Heart left ventricle (tissue), 16 donors: Measurements from ENCODE around the gene DGKB. TPM values are rescaled to one million over a fixed set of nuclear protein-coding genes. Genes with fewer than 3 reads are reported as not detected.

Source experiments
- ATAC-seq, 4 donors: fragments of 200-7000 bp; cut with Tn5 transposase; one replicate each; pipeline ENCODE4 v1.9.1; 2020 to 2022; ENCODE audit warnings: moderate library complexity in 4 of 4, mild to moderate bottlenecking in 3 of 4, moderate number of reproducible peaks in 1 of 4
- DNase-seq, 5 donors: peaks; one replicate each; pipeline ENCODE4 v3.0.0-alpha.2; 2020
- H3K27ac ChIP-seq, 12 donors: fragments of 200-600 bp; sonication (generic) in 4 of 12; one replicate each; pipeline versions ENCODE4 v1.5.0 to v1.8.0; 2016 to 2022; ENCODE audit warnings: mild to moderate bottlenecking in 2 of 12
- H3K27me3 ChIP-seq, 9 donors: fragments of 200-600 bp; sonication (generic) in 2 of 9; one replicate each; pipeline versions ENCODE4 v1.5.1 to v1.8.0; 2016 to 2022; ENCODE audit warnings: mild to moderate bottlenecking in 3 of 9
- H3K36me3 ChIP-seq, 9 donors: fragments of 200-600 bp; sonication (generic) in 2 of 9; one replicate each; pipeline versions ENCODE4 v1.5.0 to v1.8.0; 2018 to 2022; ENCODE audit warnings: mild to moderate bottlenecking in 2 of 9
- H3K4me1 ChIP-seq, 12 donors: fragments of 200-600 bp; sonication (generic) in 4 of 12; one replicate each; pipeline versions ENCODE4 v1.5.0 to v1.8.0; 2016 to 2022; ENCODE audit warnings: mild to moderate bottlenecking in 3 of 12
- H3K4me3 ChIP-seq, 12 donors: fragments of 200-600 bp; sonication (generic) in 4 of 12; one replicate each; pipeline versions ENCODE4 v1.5.0 to v1.8.0; 2017 to 2022; ENCODE audit warnings: mild to moderate bottlenecking in 9 of 12, moderate library complexity in 4 of 12
- H3K9me3 ChIP-seq, 12 donors: fragments of 200-600 bp; sonication (generic) in 4 of 12; one replicate each; pipeline versions ENCODE4 v1.5.0 to v1.8.0; 2016 to 2022; ENCODE audit warnings: mild to moderate bottlenecking in 1 of 12
- POLR2A ChIP-seq, 2 donors: fragments of 450-650 bp; IDR thresholded peaks; one replicate each; pipeline ENCODE4 v1.6.1; 2017; ENCODE audit warnings: antibody characterized with exemption in 2 of 2, mild to moderate bottlenecking in 2 of 2, moderate library complexity in 2 of 2
- WGBS, 4 donors: extraction: QIAGEN DNeasy Blood & Tissue Kit in 2 of 4; methylation state at CpG; one replicate each; pipeline versions ENCODE4 v1.1.5 to v1.1.7; 2013 to 2018; 5-methylcytosine and 5-hydroxymethylcytosine counted together
- intact Hi-C, 10 donors: fragments of 100-400 bp; cut with DNase I; formaldehyde crosslinking; loops; one replicate each; pipeline versions ENCODE4 v1.11.1 to v1.14.2; 2022
- polyA plus RNA-seq, 2 donors: library from polyadenylated mRNA; stranded (reverse); fragments of 200-250 nt; gene quantifications; one replicate each; pipeline ENCODE4 v1.2.3, GENCODE V29; 2013
- total RNA-seq, 9 donors: library from RNA; depleted of rRNA in 2 of 9; stranded (reverse); fragments of >200 nt in 2 of 9; fragmentation: NEBNext Ultra II Directional in 3 of 9; extraction: Animal tissue kit (Norgen Biotek cat#: 25700) in 3 of 9; gene quantifications; one replicate each; pipeline versions ENCODE4 v1.1.0 to v1.2.4, GENCODE V29; 2016 to 2023
- TF ChIP-seq, protein P1 (sequence below), 12 donors: fragments of 200-600 bp; sonication (generic) in 4 of 12; IDR thresholded peaks; one replicate each; pipeline versions ENCODE4 v1.5.0 to v1.8.0; 2018 to 2022; ENCODE audit warnings: antibody characterized with exemption in 12 of 12, mild to moderate bottlenecking in 5 of 12
- donor health status: ischemic (EF 13 %, LVEDD 7.1; RV severe dilation, severe dysfunction).
- donor health status: healthy with polysubstance abuse.
- donor health status: DM: no; HTN: yes; CAD: no.
- donor health status: DM: no; HTN: no; CAD: no.
- donor health status: ischemic (EF 25% LVEDD 6.9; RV normal size, moderate dysfunction).
- donor health status: ischemic (EF 25% LVEDD 5.7; RV mildly dilated, moderate dysfunction).
- donor health status: healthy.
- donor health status: DM: yes; HTN: yes; CAD: no.
- donor health status: ischemic (EF 35%, LVEDD 5.7; RV mildly dilated, moderate dysfunction).
- donor health status: nonischemic (EF 11% LVEDD 7.7; RV severe dilation, severe dysfunction).
- donor health status: DM: yes; HTN: yes; CAD: no.
- donor health status: PGD.
- donor health status: ischemic (EF 29% LVEDD 5.4; RV normal size, mild dysfunction).
- donor health status: nonischemic (EF 23%, LVEDD 6.1; RV moderate dilation, normal function).

Gene DGKB
- total and polyA plus RNA-seq, 11 donors: 0.08 to 1.6 (median 0.47) TPM; not detected in 1

DNA sequence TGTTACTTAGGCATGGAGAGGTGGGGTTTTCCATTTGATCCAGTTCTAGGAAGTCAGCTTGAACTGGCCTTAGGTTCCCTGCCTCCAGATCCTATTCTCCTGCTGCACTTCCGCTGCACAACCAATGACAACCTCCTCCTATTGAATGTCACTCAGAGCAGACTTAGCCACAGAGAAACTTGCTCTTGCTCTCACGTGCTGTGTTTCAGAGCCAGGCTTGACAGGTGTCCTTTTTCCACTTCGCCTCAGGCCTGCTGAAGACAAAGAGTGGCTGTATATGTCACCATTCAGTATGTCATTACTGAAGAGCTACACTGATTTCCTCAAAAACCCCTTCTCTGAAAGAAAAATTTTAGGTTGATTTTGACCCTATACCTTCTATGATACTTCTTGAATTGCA is 797.7 kb downstream of the DGKB start:
- Histone ChIP-seq H3K9me3 (peaks cover 0 to 7% (median 0%) of the 10 kb centered on the region in 12 donors), H3K27ac (no peak overlapping the region), H3K4me1 (no peaks in the 10 kb centered on the region), H3K36me3 (no peaks in the 10 kb centered on the region), H3K4me3 (no peak overlapping the region), H3K27me3 (no peaks in the 10 kb centered on the region)
- intact Hi-C loops: no loop called here
- ATAC-seq (no peak), DNase-seq (no peak)
- 57 to 78% (median 72%) methylated on average over 3 of the region's 3 CpGs for WGBS, 4 donors
- TF ChIP-seq, protein P1, sequence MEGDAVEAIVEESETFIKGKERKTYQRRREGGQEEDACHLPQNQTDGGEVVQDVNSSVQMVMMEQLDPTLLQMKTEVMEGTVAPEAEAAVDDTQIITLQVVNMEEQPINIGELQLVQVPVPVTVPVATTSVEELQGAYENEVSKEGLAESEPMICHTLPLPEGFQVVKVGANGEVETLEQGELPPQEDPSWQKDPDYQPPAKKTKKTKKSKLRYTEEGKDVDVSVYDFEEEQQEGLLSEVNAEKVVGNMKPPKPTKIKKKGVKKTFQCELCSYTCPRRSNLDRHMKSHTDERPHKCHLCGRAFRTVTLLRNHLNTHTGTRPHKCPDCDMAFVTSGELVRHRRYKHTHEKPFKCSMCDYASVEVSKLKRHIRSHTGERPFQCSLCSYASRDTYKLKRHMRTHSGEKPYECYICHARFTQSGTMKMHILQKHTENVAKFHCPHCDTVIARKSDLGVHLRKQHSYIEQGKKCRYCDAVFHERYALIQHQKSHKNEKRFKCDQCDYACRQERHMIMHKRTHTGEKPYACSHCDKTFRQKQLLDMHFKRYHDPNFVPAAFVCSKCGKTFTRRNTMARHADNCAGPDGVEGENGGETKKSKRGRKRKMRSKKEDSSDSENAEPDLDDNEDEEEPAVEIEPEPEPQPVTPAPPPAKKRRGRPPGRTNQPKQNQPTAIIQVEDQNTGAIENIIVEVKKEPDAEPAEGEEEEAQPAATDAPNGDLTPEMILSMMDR (IDR thresholded peaks at IDR 0.05): no peak
- no peak for TF ChIP-seq POLR2A (IDR thresholded peaks at IDR 0.05)

DNA sequence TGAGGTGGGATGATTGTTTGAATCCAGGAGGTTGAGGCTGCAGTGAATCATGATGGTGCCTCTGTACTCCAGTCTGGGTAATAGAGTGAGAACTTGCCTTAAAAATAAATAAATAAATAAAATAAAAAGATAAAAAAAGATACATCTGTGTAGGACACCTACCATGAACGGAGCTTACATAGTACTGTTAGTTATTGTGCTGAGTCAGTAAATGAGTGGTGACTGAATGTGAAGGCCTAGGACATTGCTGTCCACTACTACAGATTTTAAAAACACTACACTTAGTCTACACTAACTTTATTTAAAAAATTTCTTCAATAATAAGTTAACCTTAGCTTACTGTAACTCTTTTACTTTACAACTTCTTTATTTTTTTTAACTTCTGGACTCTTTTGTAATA is 806.4 kb downstream of the DGKB start:
- TF ChIP-seq, protein P1 (IDR thresholded peaks at IDR 0.05): no peak
- TF ChIP-seq POLR2A (IDR thresholded peaks at IDR 0.05): no peak
- Histone ChIP-seq H3K27ac (no peak overlapping the region), H3K27me3 (no peaks in the 10 kb centered on the region), H3K36me3 (no peaks in the 10 kb centered on the region), H3K4me3 (no peak overlapping the region), H3K9me3 (no peaks in the 10 kb centered on the region), H3K4me1 (no peaks in the 10 kb centered on the region)
- WGBS, 4 donors: 88 to 95% (median 91%) methylated on average over 1 of the region's 1 CpG
- DNase-seq (no peak), ATAC-seq (no peak)
- intact Hi-C loops: no loop called here

DNA sequence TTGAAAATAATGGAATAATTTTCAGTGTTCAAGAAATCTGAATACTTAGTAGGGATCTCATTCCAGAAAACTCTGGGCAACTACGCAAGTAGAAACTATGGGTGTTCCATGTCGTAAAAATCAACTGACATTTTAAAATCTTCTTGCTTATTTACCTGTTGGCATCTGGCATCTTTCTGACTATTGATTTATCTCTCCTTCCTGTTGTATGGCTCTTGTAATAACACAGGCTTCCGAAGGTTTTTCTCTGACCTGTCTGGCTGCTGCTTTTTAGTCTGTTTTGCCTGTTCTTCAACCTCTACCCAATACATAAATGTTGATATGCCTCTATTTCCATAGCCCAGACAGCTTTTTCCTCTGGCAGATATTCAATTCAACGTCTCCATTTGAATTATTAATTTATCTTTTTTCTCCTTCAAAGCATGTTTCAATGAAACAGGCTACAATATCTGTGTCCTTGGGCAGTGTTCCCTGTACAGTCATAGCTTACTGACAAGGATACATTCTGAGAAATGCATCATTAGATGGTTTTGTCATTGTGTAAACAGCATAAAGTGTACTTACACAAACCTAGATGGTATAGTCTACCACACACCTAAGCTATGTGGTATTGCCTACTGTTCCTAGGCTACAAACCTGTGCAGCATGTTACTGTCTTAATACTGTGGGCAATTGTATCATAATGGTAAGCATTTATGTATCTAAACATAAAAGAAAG is 807.2 kb downstream of the DGKB start:
- no peak for DNase-seq
- no peaks in the 10 kb centered on the region for H3K4me1 ChIP-seq
- WGBS, 4 donors: 76 to 81% (median 78%) methylated on average over 4 of the region's 4 CpGs

More for the DNA sequence above, 807.2 kb downstream of the DGKB start:
- Histone ChIP-seq H3K36me3 (no peaks in the 10 kb centered on the region), H3K27me3 (no peaks in the 10 kb centered on the region), H3K9me3 (no peaks in the 10 kb centered on the region), H3K27ac (no peak overlapping the region), H3K4me3 (no peak overlapping the region)
- no peak for TF ChIP-seq POLR2A (IDR thresholded peaks at IDR 0.05)
- TF ChIP-seq, protein P1 (IDR thresholded peaks at IDR 0.05): no peak
- intact Hi-C loops: no loop called here
- ATAC-seq: no peak
